HG03045 (cell line): ENCODE measurements around the gene IL17RE.

Experiments
- ATAC-seq: cut with Tn5 transposase; IDR thresholded peaks from one replicate; pipeline ENCODE4 v1.9.1; 2021; ENCODE audit warnings: mild to moderate bottlenecking, moderate library complexity; ENCODE audit not compliant: unreplicated experiment

The IL17RE gene

DNA sequence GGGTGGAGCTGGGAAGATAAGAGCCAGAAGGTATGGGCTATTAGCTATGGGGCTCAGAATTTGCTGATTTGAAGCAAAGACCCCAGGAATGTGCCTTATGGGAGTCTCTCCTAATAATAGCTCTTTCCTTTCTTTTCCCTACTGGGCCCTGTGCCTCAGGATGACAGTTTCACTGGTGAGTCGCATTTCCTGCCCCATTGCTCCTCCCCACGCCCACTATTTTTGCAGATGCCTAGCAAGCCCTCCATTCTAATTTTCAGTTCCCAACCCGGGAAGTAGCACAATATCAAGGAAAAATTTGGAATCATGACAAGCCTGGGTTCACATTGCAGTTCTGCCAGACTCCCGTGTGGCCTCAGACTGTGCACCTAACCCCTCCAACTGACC lies 583 bp downstream of the IL17RE start:
- no peak for ATAC-seq

DNA sequence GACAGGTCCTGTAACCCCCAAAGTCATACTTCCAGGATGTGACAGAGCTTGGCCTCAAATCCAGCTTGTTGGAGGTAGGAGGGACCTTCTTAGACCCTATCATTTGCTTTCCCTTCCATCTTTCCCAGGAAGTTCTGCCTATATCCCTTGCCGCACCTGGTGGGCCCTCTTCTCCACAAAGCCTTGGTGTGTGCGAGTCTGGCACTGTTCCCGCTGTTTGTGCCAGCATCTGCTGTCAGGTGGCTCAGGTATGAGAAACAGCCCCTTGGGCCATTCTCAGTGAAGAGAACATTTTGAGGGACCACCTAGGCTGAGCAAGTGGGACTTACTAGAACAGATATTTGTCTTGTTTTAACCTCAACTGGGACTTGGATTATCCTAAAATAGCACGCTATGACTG lies 1.3 kb downstream of the IL17RE start:
- ATAC-seq = no peak

DNA sequence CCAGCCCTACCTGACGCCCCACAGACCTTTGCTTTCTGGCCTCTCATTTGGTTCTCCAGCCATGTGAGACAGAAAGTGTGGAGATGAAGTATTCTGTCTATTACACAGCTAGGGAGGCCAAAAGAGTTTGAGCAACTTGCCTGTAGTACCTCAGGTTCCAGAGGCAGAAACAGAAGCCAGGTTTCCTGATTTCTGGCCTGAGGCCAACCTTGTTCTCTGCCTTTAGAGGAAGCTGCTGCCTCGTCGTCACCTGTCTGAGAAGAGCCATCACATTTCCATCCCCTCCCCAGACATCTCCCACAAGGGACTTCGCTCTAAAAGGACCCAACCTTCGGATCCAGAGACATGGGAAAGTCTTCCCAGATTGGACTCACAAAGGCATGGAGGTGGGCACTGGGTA lies 3.8 kb downstream of the IL17RE start:
- no peak for ATAC-seq

DNA sequence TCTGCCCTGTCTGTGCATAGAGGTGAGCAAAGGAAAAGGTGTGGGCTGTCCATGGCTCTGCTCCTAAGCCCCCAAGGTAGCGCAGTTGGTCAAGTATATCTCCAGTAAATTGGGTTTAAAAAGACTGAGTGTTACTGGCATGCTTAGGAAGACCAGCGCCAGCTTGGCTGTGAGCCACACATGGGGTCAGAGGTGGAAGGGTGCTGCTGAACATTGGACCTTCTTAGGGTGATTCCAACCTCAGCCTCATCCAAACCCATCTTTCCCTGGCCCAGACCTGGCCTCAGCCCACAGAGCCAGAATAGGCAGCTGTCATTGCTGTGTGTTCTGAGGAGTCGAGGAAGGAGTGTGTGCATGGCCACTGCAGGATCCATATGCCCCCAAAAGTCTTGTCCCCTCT lies 5.6 kb downstream of the IL17RE start:
- no peak for ATAC-seq

DNA sequence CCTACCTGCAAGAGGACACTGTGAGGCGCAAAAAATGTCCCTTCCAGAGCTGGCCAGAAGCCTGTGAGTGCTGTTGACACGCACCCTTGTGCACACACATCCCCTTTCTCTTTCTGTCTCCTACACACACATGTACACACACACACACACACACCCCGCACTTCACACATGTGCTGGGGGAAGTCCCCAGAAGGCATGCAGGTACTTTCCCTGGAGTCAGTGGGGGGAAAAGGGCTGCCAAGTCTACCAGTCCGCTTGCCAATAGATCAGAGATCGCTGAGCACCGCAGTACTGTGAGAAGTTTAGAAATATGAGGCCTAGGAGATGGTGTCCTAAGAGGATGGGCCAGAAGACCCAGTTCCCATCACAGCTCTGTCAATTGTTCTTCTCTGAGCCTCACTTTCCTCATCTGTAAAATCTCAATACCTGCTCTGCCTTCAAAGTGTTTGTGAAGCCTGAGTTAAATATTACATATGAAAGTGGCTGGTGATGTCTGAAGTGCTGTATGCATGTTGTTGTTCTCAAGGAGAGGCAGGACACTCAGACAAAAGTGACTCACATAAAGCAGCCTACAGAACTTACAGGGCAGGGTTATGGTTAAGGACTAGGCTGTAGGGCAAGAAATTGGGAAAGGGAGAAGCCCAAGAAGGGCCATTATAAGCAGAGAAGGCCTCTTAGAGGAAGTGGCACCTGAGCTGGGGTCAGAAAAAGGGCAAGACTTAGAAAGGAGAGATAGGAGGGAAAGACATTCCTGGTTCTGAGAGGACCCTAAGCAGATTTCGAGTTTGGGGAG lies 6.8 kb downstream of the IL17RE start:
- no peak for ATAC-seq

DNA sequence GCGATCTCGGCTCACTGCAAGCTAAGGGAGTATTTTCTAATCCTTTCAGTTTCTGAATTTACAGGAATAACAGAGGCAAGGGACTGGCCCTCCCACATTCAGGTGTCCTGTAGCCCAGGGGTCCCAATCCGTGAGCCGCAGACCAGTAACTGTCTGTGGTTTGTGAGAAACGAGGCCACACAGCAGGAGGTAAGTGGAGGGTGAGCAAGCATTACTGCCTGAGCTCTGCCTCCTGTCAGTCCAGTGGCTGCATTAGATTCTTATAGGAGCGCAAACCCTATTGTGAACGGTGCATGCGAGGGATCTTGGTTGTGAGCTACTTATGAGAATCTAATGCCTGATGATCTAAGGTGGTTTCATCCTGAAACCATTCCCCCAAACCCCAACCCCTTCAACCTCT lies 9.2 kb downstream of the IL17RE start:
- ATAC-seq = no peak

DNA sequence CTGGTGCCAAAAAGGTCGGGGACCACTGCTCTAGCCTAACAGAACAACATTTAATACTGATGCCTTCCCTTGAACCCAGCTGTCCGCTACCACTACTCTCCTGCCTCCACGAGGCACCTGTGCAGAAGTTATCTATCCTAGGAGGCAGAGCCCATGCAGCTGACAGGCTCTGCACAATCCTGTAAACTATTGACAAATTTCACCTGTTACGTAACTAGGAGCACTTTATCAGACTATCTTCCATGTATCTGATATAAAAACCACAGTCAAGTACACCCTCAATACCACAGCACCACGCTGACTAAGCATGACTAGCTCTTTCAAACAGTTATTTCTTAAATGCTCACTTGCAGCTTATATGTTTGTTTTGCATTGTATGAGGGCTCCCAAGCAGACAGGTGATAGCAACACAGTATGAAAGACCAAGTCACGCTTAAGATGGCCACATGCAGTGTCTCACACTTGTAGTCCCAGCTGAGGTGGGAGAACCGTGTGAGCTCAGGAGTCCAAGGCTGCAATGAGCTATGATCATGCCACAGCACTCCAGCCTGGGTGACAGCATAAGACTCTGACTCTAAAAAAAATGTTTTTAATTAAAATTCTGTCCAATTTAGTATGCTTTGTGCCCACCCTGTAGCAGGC lies 9.8 kb downstream of the IL17RE start:
- ATAC-seq = no peak

DNA sequence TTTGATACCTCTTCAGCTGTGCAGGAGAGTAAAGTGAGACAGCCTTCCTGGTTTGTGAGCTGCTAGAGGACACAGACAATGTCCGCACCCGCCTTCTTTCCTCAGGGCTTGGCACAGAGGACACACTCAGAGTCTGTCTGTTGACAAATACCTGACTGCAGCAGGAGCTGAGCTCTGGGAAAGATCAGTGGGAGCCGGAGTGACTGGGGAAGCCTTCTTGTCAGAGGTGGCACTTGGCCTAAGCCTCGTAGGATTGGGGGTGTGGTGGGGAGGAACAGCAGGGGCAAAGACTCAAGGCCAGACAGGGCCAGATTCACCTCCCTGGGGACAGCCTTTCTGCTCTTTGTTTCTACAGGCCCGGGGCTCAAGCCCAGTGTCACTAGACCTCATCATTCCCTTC lies 11.0 kb downstream of the IL17RE start:
- ATAC-seq = no peak

DNA sequence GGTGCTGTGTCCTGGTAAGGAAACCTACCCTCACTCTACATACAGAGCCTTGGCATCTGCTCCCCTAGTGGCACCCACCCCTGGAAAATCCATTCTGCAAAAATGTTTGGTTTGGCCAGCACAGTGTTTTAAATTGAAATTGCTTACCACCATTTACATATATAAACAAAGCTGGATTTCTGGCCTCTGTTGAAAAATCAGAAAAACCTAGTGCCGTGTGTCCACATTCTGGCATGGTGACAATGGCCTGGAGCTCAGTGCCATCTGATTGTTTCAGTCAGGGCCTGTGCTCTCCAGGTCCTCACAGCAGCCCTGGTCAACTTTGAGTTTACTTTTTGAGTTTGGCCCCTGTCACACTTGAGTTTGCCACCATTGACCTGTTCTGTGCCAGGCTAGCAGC lies 11.4 kb downstream of the IL17RE start:
- no peak for ATAC-seq

DNA sequence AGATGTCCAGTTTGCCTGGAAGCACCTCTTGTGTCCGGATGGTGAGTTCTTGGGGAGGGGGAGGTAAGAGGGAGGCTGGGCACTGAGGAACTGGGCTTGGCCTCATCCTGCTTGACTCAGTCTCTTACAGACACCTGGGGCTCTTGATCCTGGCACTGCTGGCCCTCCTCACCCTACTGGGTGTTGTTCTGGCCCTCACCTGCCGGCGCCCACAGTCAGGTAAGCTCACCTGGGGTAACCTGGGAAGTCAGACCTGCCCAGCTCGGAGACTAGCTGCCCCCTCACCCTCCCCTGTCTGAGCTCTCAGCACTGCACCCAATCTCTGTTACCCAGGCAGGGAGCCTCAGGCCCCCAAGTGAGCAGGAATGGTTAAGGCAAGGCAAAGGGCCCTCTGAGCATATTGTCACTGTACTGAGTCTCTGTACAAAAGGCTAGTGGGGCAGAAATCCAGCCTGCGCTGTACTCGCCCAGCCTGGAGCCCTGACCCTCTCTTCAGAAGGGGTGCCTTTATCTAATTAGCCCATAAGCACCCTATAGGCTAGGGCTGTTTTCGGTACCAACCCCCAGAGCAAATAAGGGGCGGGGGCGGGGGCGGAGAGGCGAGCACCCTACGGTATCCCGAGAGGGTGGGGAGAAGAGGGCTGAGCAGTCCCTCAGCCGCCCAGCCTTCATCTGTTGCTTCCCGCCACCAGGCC lies 12.1 kb downstream of the IL17RE start:
- ATAC-seq = no peak

DNA sequence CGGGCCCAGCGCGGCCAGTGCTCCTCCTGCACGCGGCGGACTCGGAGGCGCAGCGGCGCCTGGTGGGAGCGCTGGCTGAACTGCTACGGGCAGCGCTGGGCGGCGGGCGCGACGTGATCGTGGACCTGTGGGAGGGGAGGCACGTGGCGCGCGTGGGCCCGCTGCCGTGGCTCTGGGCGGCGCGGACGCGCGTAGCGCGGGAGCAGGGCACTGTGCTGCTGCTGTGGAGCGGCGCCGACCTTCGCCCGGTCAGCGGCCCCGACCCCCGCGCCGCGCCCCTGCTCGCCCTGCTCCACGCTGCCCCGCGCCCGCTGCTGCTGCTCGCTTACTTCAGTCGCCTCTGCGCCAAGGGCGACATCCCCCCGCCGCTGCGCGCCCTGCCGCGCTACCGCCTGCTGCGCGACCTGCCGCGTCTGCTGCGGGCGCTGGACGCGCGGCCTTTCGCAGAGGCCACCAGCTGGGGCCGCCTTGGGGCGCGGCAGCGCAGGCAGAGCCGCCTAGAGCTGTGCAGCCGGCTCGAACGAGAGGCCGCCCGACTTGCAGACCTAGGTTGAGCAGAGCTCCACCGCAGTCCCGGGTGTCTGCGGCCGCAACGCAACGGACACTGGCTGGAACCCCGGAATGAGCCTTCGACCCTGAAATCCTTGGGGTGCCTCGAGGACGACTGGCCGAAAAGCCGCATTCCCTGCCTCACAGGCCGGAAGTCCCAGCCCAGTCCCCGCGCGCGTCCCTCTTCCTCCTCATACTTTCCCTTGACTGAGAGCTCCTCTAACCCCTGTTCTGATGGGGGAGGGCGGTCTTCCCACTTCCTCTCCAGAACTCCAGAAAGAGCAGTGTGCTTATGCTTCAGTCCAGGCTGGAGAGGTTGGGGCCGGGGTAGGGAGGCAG lies 12.8 kb downstream of the IL17RE start:
- no peak for ATAC-seq

DNA sequence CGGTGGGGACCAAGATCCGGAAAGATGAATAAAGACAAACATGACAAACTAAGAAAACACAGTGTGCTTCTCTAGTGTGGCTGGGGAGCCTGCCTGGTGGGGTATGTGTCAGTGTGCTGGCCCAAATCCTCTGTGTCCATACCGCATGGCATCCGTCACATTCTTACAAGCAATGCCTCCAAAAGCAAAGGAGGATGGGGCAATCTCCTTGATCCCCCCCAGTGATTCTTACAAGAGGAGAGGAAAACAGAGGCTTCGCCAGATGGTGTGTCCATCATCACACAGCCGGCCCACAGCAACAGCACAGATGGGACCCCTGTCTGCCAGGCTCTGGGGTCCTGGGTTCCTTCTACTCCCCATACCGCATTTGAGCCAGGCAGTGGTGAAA lies 13.7 kb downstream of the IL17RE start:
- no peak for ATAC-seq

DNA sequence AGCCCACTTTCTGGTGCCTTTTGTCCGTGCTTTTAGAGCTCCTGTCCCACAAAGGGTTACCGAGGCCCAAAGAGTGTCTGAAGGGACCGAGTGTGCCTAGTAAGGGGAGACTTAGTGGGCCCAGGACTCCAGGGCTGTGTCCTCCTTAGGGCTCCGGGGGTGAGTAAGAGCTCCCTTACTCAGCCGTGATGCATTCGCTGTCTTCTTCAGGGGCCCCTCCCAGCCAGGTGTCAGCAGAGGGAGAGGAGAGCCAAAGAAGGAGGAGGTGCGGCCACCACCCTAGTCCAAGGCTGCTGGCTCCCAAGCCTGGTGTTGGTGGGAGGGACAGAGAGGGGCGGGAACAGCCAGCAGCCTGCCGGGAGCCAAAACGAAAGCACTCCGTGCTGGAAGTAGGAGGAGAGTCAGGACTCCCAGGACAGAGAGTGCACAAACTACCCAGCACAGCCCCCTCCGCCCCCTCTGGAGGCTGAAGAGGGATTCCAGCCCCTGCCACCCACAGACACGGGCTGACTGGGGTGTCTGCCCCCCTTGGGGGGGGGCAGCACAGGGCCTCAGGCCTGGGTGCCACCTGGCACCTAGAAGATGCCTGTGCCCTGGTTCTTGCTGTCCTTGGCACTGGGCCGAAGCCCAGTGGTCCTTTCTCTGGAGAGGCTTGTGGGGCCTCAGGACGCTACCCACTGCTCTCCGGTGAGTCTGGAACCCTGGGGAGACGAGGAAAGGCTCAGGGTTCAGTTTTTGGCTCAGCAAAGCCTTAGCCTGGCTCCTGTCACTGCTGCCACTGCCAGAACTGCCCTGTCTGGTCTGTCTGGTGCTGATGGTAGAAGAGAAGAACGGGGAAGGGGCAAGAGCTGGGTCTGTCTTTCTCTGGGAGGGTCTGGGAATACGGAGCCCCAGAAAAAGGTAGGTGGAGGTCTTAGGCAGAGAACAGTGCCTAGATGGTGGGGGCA lies 14.4 kb downstream of the IL17RE start, which contains the start of gene IL17RC:
Gene IL17RC, plus strand, starts transcription at position 365 of the 947 bp plus-strand sequence. Its CDS starts 218 bp downstream, at position 583.
- ATAC-seq = no peak

DNA sequence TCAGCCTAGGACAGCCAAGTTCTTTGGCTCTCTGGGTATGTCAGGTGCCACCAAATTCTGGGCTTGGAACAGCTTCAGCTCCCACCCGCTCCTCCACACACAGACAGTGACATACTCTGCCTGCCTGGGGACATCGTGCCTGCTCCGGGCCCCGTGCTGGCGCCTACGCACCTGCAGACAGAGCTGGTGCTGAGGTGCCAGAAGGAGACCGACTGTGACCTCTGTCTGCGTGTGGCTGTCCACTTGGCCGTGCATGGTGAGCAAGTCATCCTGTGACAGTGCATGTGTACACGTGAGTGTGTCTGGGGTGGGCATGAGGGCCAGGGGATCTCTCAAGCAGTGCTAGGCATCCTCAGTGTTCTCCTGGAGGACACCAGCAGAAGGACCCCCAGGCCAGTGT lies 15.2 kb downstream of the IL17RE start:
- ATAC-seq = no peak

DNA sequence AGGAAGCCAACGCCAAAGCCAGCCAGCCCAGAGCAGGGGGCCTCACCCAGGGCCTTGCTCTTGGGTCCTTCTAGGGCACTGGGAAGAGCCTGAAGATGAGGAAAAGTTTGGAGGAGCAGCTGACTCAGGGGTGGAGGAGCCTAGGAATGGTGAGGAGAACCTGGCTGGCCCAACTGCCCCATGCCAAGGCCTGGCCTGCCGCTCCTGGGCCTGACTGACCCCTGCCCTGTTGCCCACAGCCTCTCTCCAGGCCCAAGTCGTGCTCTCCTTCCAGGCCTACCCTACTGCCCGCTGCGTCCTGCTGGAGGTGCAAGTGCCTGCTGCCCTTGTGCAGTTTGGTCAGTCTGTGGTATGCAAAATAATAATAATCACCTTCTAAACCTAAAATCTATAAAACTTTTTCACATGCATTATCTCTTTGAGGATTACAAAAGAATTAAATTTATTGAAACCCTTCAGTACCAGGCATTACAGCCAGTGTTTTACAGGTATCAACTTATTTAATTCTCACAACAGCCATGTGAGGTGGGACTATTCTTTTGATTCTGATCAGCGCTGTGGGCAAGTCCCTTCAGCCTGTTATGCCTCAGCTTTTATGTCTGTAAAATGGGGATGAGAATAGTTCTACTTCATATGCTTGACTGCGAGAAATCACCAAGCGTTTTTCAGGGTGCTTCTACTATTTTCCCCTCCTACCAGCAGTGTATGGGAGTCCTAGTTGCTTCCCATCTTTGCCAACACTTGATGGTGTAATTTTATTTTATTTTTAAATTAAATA lies 15.8 kb downstream of the IL17RE start:
- ATAC-seq = no peak

DNA sequence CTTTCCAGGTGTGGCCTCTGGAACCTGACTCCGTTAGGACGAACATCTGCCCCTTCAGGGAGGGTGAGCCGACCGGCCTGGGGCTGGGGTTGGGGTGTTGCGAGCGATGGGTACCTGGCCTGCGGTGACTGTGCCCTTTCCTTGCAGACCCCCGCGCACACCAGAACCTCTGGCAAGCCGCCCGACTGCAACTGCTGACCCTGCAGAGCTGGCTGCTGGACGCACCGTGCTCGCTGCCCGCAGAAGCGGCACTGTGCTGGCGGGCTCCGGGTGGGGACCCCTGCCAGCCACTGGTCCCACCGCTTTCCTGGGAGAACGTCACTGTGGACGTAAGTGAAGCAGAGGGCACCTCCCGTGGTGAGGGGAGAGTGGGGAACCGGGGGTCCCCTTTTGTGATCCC lies 25.5 kb downstream of the IL17RE start:
- no peak for ATAC-seq

DNA sequence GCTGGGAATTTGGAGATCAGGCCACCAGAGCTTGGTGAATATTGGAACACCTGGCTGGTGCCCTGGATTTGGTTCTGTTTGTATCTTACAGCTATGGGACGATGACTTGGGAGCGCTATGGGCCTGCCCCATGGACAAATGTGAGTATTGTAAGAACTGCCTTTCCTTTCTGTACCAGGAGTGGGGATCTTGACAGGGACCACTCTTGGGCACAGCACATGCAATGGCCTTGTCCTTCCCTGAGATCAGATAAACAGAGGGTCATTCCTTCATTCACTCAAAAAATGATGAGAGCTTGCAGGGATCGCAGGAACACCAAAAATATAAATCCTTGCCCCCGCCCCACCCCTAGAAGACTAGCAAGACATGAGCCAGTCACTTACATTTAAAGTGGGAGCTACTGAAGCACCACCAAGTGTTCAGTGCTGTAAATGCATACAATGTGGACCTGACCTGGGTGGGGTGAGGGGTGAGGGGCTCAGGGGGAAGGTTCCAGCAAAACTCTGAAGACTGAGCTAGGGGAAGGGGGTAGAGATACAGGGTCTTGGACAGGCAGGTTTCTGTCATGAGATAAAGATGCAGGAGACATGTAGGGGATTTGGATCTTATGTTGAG lies 28.3 kb downstream of the IL17RE start:
- no peak for ATAC-seq

DNA sequence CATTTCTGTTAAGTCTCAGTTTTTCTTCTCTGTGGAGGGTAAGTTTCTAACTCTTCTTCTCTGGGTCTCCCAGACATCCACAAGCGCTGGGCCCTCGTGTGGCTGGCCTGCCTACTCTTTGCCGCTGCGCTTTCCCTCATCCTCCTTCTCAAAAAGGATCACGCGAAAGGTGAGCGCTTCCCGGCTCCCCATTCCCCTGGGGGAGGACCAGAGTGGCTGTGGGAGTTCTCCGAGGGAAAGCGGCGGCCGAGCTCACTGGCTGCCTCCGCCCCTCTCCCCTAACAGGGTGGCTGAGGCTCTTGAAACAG lies 29.8 kb downstream of the IL17RE start:
- ATAC-seq = no peak
